HG03432 (cell line): ENCODE measurements around the gene ANGPTL5.
"Not testable (repeated sequence)": the region's sequence is repeated elsewhere in the genome, so short reads cannot be mapped to it uniquely, and the experiment has no call there.

Experiments
- ATAC-seq: cut with Tn5 transposase; IDR thresholded peaks from one replicate; pipeline ENCODE4 v1.9.1; 2021; ENCODE audit warnings: mild to moderate bottlenecking, moderate library complexity; ENCODE audit not compliant: unreplicated experiment

ANGPTL5 gene

DNA sequence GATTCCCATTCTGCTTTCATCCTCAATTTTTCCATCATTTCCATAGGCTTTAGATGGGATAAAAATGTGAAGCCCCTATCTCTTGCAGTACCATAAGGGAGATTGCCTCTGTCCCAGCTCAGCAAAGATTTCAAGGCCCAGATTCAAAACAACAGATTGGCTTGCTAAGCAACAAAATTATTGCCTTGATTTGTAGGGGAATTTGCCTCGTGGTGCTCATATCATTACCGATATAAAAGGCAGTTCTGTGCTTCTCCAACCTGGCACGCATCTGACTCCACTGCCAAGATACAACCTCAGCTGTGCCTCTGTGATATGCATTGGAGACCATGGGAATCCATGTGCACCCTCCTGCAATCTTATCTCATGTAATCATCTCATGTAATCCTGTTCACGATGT is 26.6 kb downstream of the ANGPTL5 start:
- no peak for ATAC-seq

DNA sequence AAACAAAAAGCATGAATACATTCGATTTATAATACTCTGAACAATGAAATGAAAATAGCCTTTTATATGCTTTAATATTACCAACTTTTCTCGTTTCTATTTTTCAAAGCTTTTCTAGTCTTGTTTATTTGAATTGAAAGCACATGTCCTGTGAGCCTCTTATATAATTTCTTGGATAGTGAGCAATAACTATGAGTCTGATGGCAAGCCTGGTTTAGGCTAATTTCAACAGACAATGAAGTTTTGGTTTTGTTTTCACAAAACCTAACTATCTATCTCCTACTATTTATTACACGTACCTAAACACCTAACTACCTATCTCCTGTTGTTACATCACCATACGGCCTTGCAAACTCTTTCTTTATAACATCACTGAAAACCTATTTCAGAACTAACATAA is 30.7 kb downstream of the ANGPTL5 start:
- no peak for ATAC-seq

DNA sequence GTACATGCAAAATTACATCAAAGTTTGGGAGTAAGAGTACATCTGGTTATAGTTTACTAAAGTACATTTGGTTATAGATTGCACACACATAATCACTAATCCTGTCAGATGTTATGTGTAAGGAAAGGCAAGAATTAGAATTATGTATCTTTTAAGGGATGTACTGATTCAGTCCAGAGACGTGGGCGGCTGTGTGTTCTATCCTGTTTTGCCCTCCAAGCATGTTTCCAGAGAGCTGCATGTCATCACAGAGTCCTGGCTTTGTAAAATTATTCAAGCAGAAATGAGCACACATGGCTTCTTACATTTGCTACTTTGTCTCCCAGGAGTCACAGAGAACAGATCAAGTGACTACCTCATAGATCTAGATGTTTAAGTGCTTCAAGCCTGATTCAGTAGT is 34.7 kb downstream of the ANGPTL5 start:
- ATAC-seq, result no peak

DNA sequence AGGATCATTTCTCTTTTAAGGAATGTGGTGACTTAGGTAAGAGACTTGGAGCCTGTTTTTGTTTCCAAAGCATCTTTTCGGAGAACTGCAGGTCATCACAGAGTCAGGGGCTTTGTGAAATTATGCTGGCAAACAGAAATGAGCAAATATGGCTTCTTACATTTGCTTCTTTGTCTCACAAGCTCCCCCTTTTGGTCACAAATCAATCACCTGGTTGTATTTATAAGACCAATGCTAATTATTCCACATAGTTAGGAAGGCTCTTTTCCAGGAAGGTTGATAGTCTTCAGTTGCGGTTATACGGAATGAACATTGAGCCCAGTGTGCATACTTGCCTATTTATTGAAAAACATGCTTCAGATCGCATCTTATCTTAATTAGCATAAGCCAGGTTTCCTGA is 36.1 kb downstream of the ANGPTL5 start:
- ATAC-seq, result peak; percentile 67

DNA sequence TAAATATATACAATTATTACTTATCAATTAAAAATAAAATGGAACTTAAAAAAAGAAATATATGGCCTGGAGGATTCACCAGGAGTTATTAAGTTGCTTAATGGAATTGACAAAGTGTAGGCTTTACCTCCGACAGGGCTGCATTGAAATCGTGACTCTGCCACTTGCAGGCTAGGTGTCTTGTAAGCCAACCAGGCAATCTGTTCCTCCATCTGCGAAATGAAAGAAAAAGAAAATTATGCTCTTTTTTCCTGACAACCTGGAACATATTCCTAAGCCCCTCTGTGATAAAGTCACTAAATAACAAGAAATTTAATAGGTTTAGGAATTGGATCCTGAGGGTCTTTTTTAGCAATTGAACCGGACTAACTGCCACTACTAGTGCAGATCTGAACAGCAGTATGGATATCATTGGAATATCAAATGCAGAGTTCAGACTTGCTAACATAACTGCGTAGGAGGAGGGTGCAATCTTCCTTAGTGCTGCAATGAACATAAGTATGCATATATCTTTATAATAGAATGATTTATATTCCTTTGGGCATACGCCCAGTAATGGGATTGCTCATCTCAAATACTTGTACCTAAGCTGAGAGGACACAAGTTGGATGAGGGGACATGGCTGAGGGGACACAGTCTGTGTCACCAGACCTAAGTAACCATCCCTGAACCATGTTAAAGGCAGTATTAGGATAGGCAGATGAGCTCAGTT is 44.0 kb downstream of the ANGPTL5 start:
- no peak for ATAC-seq

DNA sequence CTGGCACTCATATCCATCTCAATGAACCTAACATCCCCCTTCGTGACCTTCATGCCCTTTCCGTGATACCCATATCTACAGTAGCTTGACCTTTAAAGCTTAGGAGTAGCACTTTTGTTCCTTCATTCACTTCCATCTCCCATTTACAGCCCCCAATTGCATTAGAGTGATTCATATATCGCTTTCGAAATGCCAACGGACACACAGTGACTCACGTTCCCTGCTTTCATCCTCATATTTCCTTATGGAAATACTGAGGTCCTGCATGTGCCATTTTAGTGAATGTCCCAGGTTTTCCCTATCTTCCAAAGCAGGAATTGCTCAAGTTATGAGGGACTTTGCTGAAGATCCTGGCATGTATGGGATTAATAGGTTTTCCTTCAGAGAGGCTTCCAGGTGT is 45.8 kb downstream of the ANGPTL5 start:
- ATAC-seq, result no peak

DNA sequence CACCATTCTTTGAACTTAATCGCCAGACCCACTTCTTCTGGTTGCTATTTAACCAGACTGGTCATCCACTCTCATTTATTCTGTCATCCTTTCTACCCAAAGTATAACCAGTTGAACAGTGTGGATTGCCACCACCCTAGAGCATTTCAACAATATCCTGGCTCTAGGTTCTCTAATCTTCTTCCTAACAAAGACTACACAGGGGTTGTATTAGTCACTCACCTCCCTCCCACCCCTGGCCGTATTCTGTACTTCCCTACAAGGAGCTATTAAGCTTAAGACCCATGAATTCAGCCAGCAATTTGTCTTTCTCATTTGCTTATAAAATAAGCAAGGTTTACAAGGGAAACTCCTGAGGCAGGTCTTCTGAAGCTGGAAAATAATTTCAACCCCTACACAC is 48.4 kb downstream of the ANGPTL5 start:
- no peak for ATAC-seq

DNA sequence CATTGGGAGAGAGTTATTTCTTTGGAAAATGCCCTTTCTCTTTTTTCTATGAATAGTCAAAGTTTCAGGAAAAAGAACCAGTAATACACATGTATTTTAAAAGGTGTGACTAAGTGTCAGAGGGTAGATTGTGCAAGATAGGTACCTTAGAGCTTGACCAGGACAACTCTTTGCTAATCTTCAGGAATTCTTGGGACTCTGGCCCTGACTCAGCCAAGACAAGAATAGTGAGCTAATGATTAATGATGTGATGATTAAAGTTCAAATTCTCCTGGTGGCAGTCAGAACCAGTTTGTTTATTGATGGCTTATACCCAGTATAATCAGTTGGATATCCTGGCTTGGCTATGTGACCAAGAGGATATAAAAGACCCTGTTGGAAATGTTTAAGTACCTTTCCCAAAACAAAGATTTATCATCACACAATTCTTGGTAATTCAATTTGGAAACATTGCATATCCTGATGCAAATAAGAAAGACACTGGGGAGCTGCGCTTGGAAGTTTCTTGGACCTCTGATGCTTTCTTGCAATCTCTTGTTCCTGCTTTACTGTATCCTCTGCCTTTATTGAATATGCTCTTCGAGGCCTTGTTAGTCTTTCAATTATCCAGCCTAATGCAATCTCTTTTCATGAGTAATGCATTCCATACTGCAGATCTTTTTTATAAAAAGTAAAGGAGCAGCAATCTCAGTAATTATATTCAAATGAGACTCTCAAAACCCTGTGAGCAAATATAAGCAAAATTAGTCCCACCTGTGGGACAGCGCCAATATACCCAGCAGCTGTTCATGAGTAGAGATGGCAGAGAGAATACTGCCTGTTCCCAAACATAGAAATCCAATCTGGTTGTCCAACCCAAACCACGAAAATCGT is 49.5 kb downstream of the ANGPTL5 start:
- no peak for ATAC-seq

DNA sequence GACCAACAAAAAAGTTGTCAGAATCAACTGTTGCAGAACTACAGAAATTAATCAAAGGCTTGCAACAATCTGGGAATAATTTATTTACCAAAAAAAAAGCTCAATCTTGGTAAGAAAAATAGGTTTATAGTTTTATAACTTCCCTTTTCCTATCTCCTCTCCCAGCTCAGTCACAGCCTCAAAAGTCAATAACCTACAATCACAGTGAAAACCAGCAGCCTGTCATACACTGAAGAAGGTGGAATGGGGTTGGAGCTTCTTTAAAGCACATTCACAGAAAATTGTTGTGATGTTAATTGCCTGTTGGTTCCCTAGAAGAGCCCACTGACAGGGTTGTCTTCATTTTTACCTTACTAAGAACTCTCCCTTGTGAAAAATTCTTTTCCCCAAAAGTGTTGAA is 52.2 kb downstream of the ANGPTL5 start:
- ATAC-seq, result no peak

DNA sequence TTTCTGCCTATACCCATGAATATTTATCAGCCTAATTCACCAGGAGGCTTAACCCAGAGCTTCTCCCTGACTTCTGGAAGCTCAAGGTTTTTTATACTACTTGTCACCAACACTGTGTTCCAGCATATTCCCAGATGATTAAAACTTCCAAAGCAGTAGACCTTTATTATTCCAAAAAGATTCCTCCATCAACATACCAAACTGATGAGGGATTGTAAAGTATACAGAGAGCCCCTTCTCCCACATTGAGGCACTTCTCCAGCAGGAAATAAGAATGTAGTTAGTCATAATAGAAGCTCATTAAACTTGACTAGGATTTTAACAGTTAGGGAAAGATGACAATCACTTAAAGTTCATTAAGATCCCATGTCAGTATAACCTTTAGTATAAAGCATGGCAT is 53.0 kb downstream of the ANGPTL5 start:
- ATAC-seq, result no peak

DNA sequence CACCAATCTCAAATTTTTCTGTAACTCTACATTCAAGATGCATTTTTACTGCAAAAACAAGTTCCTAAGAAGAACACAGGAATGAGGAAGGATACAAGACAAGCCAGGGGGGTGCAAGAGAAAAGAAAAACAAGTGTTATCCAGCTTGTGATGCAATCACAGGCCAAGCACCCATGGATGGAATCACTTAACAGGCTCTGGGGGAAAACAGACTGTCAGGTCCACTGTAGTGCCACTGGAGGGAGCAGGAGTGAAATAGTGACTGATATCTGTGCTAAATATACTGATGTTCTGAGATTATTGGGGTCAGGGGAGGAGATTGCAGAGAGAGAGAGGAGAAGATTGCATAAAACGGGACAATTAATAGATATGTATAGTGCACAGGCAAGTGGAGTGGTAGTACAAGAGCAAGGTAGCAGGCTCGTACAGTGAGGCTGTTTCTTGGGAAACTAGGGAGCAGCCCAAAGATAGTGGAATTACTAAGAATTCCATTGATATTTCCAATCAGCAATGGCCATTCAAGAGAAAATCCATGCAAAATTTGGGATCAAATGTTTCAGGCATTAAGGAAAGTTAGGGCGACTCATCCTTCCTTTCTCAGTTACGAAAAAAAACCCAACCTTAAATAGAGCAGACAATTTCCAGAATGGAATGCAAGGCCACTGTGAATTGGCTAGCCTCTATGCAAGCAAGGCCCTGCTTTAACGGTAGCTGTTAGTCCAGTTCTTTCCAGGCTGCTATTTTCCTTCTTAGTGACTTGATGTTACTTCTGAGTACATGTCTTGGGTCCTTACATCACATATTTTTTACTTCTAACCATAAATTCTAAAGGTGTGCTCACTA is 53.7 kb downstream of the ANGPTL5 start:
- ATAC-seq, result peak; percentile 41

DNA sequence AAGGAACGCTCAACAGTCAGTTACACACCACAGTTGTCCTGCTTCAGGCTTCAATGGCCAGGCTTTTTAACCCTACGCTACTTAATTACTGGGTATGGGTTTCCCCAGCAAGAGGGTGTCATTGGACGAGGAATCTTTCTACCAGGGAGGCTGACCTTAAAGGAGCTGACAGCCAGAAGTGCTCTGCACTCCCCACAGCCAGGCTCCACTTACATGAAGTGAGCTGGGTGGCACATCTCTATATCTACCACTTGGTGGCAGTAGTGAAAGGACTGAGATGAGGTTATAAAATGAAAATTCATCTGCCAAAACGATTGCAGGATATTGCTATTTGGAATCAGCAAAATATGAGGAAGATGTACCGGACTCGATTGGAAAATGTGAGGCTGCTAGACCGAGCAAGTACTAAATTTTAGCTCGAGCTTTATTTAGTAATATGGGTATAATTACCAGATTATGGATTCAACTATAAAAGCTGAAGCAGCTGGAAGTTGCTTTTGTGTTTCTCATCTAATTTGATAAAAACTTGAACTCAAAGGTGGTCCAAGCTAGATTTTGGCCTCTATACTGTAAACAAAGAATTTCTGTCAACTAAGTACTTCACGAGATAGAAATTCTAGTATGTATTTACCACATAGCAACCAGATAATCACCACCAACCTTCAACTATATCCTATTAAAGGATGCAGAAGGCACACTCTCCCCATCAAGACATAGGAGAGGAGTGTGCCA is 55.5 kb downstream of the ANGPTL5 start:
- ATAC-seq, result peak; percentile 92

DNA sequence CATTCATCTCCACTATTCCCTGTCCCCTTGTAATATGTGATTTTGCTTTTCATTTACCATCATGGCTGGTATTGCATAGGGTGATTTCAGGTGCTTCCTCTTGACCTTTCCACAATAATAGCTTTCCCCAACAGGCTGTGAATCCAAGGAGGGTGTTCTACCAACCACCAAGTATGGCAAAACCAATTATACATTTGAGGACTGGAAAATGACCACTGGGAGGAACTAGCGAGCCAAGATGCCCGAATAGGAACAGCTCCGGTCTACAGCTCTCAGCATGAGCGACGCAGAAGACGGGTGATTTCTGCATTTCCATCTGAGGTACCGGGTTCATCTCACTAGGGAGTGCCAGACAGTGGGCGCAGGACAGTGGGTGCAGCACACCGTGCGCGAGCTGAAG is 64.1 kb downstream of the ANGPTL5 start:
- not testable (repeated sequence) for ATAC-seq

DNA sequence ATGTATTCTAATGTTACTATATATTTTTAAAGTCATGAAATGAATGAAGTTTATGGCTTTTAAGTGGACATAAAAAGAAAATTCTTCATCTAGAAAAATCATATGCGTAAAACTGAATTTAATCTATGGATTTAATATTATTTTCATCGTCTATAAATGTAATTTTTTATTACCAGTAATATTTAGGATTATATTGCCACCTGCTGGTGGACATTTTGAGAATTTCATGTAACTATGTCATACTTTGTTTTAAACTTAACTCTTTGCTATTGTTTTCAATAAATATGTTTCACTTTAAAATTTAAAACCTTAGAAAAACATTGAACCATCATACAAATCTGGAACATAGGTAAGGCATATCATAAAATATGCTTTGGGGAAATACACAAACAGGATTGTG is 68.1 kb downstream of the ANGPTL5 start:
- ATAC-seq, result no peak

DNA sequence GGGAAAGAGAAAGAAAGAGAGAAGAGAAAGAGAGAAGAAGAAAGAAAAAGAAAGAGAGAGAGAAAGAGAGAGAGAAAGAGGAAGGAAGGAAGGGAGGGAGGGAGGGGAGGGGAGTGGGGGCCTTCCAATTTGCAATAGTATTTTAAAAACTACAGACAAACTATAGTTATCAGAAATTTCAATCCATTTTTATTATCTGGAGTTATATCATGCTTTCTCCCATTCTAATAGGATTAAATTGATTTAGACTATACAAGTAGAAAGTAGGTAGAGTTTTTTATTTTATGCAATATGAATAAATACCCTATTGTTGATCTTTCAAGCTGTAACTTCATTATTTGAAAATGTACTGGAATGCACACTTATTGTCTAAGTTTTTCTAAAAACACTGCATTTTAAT is 71.7 kb downstream of the ANGPTL5 start:
- no peak for ATAC-seq

DNA sequence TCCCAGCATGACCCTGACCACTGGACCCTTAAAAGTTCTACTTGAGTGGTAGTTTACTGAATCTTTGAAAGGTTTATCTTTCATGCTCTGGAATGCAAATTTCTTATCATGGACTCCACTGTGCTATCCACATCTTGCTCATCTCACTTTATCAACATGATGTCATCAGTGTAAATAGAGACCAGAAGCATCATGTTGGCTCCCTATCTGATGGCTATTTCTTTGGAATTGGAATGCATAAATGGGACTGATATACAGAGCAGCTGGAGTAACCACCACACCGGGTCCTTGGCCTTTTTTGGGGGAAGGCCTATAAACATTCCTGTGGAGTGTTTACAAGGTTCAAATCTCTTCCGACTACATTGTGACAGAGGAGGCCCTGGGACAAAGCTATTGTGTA is 75.6 kb downstream of the ANGPTL5 start:
- ATAC-seq, result no peak
